HEK293 (cell line): ENCODE results near the gene IFI27L2.
"Not testable (repeated sequence)": the region's sequence is repeated elsewhere in the genome, so short reads cannot be mapped to it uniquely, and the experiment has no call there.

ENCODE experiments used
- KLF1 ChIP-seq: fragments of 450-650 bp; formaldehyde crosslinking; IDR thresholded peaks from 2 replicates; pipeline ENCODE4 v1.5.1; 2016; ENCODE audit warnings: missing biosample characterization, missing genetic modification characterization
- SP2 ChIP-seq: fragments of 450-650 bp; formaldehyde crosslinking; IDR thresholded peaks from 2 replicates; pipeline ENCODE4 v1.5.1; 2016; ENCODE audit warnings: missing biosample characterization, missing genetic modification characterization
- ZBTB20 ChIP-seq: fragments of 450-650 bp; formaldehyde crosslinking; IDR thresholded peaks from 2 replicates; pipeline ENCODE4 v1.5.1; 2016; ENCODE audit warnings: missing biosample characterization, missing genetic modification characterization
- ZNF214 ChIP-seq: fragments of 450-650 bp; formaldehyde crosslinking; IDR thresholded peaks from 2 replicates; pipeline ENCODE4 v1.5.1; 2017; ENCODE audit warnings: missing biosample characterization, mild to moderate bottlenecking, missing genetic modification characterization, borderline replicate concordance
- ZNF776 ChIP-seq: fragments of 450-650 bp; formaldehyde crosslinking; IDR thresholded peaks from 2 replicates; pipeline ENCODE4 v1.5.0; 2017; ENCODE audit warnings: missing biosample characterization, missing genetic modification characterization, borderline replicate concordance
- TF ChIP-seq, protein P1 (sequence below): fragments of 450-650 bp; formaldehyde crosslinking; IDR thresholded peaks from 2 replicates; pipeline ENCODE4 v1.5.1; 2016; ENCODE audit warnings: missing biosample characterization, missing genetic modification characterization
- TF ChIP-seq, protein P2 (sequence below): fragments of 450-650 bp; formaldehyde crosslinking; IDR thresholded peaks from 2 replicates; pipeline ENCODE4 v1.5.1; 2016; ENCODE audit warnings: missing biosample characterization, missing genetic modification characterization
- TF ChIP-seq, protein P3 (sequence below): fragments of 450-650 bp; formaldehyde crosslinking; IDR thresholded peaks from 2 replicates; pipeline ENCODE4 v1.5.1; 2016; ENCODE audit warnings: missing biosample characterization, missing genetic modification characterization
- TF ChIP-seq, protein P4 (sequence below): fragments of 450-650 bp; formaldehyde crosslinking; IDR thresholded peaks from 2 replicates; pipeline ENCODE4 v1.5.1; 2016; ENCODE audit warnings: missing biosample characterization, missing genetic modification characterization, low read depth

DNA sequence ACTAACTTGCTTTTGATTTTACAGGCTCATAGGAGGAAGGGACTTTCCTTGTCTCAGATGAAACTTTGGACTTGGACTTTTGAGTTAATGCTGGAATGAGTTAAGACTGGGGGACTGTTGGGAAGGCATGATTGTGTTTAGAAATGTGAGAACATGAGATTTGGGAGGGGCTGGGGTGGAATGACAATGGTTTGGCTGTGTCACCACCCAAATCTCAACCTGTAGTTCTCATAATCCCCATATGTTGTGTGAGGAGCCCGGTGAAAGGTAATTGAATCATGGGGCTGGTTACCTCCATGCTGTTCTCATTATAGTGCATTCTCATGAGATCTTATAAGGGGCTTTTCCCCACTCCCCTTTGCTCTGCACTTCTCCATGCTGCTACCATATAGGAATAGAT is 26.7 kb upstream of the IFI27L2 start:
- TF ChIP-seq, protein P1, sequence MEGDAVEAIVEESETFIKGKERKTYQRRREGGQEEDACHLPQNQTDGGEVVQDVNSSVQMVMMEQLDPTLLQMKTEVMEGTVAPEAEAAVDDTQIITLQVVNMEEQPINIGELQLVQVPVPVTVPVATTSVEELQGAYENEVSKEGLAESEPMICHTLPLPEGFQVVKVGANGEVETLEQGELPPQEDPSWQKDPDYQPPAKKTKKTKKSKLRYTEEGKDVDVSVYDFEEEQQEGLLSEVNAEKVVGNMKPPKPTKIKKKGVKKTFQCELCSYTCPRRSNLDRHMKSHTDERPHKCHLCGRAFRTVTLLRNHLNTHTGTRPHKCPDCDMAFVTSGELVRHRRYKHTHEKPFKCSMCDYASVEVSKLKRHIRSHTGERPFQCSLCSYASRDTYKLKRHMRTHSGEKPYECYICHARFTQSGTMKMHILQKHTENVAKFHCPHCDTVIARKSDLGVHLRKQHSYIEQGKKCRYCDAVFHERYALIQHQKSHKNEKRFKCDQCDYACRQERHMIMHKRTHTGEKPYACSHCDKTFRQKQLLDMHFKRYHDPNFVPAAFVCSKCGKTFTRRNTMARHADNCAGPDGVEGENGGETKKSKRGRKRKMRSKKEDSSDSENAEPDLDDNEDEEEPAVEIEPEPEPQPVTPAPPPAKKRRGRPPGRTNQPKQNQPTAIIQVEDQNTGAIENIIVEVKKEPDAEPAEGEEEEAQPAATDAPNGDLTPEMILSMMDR (tag by site-specific recombination) = not testable (repeated sequence)
- TF ChIP-seq, protein P2, sequence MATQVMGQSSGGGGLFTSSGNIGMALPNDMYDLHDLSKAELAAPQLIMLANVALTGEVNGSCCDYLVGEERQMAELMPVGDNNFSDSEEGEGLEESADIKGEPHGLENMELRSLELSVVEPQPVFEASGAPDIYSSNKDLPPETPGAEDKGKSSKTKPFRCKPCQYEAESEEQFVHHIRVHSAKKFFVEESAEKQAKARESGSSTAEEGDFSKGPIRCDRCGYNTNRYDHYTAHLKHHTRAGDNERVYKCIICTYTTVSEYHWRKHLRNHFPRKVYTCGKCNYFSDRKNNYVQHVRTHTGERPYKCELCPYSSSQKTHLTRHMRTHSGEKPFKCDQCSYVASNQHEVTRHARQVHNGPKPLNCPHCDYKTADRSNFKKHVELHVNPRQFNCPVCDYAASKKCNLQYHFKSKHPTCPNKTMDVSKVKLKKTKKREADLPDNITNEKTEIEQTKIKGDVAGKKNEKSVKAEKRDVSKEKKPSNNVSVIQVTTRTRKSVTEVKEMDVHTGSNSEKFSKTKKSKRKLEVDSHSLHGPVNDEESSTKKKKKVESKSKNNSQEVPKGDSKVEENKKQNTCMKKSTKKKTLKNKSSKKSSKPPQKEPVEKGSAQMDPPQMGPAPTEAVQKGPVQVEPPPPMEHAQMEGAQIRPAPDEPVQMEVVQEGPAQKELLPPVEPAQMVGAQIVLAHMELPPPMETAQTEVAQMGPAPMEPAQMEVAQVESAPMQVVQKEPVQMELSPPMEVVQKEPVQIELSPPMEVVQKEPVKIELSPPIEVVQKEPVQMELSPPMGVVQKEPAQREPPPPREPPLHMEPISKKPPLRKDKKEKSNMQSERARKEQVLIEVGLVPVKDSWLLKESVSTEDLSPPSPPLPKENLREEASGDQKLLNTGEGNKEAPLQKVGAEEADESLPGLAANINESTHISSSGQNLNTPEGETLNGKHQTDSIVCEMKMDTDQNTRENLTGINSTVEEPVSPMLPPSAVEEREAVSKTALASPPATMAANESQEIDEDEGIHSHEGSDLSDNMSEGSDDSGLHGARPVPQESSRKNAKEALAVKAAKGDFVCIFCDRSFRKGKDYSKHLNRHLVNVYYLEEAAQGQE (tag by site-specific recombination) = not testable (repeated sequence)
- not testable (repeated sequence) for TF ChIP-seq ZBTB20 (tag by site-specific recombination); ZNF776 (tag by site-specific recombination); ZNF214; KLF1 (tag by site-specific recombination); SP2 (tag by site-specific recombination)
- TF ChIP-seq, protein P3, sequence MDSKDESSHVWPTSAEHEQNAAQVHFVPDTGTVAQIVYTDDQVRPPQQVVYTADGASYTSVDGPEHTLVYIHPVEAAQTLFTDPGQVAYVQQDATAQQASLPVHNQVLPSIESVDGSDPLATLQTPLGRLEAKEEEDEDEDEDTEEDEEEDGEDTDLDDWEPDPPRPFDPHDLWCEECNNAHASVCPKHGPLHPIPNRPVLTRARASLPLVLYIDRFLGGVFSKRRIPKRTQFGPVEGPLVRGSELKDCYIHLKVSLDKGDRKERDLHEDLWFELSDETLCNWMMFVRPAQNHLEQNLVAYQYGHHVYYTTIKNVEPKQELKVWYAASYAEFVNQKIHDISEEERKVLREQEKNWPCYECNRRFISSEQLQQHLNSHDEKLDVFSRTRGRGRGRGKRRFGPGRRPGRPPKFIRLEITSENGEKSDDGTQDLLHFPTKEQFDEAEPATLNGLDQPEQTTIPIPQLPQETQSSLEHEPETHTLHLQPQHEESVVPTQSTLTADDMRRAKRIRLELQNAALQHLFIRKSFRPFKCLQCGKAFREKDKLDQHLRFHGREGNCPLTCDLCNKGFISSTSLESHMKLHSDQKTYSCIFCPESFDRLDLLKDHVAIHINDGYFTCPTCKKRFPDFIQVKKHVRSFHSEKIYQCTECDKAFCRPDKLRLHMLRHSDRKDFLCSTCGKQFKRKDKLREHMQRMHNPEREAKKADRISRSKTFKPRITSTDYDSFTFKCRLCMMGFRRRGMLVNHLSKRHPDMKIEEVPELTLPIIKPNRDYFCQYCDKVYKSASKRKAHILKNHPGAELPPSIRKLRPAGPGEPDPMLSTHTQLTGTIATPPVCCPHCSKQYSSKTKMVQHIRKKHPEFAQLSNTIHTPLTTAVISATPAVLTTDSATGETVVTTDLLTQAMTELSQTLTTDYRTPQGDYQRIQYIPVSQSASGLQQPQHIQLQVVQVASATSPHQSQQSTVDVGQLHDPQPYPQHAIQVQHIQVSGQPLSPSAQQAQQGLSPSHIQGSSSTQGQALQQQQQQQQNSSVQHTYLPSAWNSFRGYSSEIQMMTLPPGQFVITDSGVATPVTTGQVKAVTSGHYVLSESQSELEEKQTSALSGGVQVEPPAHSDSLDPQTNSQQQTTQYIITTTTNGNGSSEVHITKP (tag by site-specific recombination) = not testable (repeated sequence)
- TF ChIP-seq, protein P4, sequence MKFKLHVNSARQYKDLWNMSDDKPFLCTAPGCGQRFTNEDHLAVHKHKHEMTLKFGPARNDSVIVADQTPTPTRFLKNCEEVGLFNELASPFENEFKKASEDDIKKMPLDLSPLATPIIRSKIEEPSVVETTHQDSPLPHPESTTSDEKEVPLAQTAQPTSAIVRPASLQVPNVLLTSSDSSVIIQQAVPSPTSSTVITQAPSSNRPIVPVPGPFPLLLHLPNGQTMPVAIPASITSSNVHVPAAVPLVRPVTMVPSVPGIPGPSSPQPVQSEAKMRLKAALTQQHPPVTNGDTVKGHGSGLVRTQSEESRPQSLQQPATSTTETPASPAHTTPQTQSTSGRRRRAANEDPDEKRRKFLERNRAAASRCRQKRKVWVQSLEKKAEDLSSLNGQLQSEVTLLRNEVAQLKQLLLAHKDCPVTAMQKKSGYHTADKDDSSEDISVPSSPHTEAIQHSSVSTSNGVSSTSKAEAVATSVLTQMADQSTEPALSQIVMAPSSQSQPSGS = not testable (repeated sequence)
